HL-60/S4 treated with retinoic acid at 250 ng/mL for 4 days and 3 days (cell line): ENCODE measurements around the gene PELI2.

Experiments used
- in situ Hi-C: fragments of 300-500 bp; cut with MboI; formaldehyde crosslinking; loops from 2 replicates; pipeline ENCODE4 v1.7.0; 2022; ENCODE audit warnings: low sequenced_read_pairs

The PELI2 gene

DNA sequence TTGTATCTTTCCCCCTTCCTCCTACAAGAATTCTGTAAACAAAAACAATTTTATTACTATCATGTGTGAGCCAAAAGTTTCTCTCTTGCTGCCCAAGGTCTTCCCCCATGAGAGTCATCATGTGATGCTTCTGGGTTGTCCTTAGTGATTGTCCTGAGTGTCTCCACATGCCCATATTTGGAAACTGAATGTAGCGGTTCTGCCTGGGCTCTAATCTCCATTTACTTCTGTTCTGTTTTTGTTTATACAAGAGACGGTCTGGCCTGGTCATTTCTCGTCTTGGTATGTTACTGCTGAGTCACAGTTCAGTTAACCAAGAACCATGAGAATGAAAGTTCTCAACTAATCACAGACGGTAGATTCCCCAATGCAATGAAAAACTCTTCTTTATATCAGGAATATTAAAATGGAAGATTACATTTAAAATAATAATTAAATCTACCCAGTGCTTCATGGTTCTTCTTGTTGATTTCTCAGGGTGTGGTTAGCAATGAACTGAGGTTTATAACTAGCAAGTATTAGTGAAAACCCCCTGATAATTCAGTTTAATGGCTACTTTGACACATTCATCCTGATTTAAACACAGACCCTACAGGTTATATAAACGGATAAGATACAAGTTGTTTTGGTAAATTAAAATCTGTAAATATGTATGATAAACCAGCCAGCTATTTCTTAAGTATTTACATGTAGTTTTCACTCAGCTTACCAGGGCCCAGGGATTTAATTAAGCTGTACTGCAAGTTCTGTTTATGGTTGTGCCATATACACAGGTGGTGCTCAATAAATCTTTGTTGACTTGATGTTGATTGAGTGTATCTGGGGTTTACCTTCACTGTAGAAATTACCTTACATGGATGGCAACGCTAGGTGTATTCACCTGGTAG lies 81.1 kb downstream of the PELI2 start:
- in situ Hi-C loops, result no loop called here

DNA sequence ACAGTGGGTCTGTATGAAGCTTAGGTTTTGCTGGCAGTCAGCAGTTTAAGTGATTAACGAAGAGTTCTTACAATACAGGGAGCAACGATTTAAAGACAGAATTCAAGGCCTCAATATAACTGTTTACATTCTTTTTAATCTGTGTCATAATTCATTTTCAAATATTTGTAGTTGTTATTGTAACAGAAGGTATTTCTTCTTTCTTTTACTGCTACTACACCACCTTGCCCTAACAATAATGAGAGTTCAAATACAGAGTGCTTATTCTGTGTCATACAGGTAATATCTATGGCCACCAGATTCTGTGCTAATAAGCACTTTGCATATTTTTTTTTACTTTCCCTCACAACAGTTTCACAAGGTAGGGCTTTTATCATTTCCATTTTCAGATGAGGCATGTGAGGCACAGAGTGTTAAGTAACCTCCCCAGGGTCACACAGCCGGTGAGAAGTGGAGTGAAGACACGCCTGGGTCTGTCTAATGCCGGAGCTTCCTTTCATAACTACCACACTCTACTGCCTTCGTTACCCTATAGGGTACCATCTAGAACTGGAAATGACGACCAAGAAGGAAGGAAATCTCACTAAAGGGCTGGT lies 81.9 kb downstream of the PELI2 start:
- in situ Hi-C loops, result no loop called here

DNA sequence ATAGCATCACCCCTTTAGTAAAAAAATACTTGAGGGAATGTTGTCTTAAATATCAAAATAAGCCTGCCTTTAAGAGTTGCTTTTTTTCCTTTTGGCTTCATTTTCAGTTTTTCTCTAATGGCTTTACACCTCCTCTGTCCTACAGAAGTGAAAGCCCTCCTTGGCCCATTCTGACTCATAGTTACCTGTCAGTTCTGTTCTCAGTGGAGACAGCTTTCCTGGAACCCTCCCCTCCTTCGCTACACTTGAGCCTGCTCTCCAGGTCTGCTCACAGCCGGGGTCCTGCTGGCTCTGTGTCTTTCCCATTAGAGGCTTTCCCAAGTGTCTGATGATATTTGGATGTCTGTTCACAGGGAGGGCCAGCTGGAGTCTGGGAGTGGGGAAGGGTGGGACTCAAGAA lies 84.0 kb downstream of the PELI2 start:
- in situ Hi-C loops, result no loop called here

DNA sequence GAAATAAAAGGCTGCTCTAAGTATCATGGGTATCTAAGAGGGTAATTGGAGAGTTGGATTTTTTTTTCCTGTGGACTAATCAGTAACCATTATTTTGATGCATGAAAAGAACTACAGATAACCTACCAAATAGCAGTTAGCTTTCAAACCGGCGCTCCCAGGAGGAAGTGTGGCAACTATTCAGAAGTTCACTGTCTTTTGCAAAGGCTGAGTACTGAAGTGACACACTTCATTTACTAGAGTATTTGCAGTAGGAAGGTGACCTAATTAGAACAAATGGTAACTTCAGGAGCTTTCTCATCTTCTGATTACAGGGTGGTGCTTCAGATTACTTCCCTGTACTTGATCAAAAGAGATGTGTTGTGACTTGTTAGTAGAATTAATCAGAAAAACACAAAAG lies 87.7 kb downstream of the PELI2 start:
- in situ Hi-C loops, result no loop called here

DNA sequence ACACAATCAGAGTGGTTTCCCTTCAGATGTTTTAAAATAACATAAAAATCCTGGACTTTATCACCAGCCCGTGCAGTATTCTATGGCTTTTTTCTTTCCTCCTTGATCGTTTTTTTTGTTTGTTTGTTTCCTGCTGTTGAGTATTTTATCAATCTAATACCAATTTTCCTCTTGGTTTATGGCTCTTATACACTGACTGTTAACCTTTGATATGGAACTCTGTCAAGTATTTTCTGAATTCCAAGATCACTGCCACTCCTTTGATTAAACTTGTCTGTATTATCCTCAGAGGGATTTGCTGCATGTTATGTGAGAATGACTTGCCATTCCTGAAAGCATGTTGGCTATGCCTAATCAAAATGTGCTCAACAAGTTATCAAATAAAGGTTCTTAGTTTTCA lies 88.4 kb downstream of the PELI2 start:
- in situ Hi-C loops, result no loop called here

DNA sequence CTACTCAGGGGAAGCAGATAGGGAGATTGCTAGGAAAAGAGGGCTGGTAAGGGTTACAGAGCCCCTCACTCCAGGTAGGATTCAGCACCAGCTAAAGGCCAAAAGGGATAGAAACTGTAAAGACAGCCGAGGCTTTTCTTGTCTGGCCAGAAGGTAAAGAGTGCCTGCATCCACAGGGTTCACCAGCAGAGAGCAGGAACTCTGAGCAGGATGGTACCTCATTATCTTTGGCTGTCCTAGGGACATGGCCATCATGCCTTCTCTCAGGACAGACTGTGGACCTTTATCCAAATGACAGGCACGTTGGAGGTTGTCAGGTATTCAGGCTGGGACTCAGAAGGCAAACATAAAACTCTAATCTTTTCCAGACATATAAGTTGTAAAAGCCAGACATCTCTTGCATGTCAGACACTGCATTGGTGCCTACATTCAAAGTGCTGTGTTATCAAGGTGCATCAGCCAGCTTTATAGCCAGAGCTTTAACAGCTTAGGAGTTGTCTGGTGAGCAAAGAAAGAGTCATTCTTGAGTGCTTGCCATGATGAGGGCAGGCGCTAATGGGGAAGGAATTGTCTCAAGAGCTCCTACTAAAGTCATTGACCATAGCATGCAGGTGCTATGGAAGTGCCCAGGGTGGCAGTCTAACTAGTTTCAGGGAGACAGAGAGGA lies 89.5 kb downstream of the PELI2 start:
- in situ Hi-C loops, result no loop called here

DNA sequence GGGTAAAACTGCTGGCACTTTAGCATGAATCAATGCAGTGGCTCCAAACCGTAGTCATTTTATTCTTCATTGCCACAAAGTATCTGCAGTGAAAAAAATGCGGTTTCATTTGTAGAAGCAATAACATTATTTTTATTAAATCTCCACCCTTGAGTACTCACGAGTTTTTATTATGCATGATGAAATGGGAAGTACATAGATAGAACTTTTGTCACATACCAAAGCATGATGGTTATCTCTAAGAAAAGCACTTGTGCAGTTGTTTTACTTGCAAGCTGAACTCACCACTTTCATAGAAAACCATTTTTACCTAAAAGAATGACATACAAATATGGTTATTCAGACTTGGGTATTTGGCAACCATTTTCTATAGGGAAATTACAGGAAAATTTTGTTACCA lies 90.3 kb downstream of the PELI2 start:
- in situ Hi-C loops, result no loop called here

DNA sequence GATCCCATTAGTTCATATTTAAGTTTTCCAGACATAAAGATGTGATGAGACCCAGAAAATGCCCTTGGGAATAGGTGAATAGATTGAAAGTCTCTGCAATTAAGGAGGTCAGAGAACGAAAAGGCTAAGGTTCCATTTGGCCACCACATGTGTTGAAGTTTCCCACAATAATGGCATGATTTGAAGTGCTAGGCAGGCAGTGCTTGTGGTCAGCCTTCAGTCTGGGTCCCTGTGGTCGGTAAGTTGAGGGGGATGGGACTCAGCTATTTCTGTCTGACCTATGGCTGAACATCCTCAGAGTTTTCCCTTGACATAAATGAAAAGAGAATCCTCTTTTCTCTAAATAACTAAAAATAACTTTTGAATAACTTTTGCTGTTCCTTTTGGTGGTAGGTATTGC lies 92.4 kb downstream of the PELI2 start:
- in situ Hi-C loops, result no loop called here

DNA sequence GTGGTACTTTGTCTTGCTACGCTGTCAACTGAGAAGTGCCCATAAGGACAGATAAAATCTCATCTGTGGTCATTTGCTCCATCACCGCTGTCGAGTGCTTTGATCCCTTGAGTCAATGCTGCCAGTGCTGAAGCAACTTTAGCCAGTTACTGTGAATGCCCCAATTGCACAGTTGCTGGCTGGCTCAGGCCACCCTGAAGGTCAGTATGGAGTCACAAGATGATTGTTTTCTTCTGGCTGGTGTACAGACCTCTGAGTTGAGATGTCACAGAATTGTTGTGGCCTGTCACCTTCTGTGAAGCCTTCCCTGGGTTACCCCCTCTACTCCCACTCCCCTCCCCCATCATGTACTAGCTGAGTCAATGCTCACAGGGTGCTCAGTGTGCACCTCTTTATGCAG lies 92.9 kb downstream of the PELI2 start:
- in situ Hi-C loops, result no loop called here

DNA sequence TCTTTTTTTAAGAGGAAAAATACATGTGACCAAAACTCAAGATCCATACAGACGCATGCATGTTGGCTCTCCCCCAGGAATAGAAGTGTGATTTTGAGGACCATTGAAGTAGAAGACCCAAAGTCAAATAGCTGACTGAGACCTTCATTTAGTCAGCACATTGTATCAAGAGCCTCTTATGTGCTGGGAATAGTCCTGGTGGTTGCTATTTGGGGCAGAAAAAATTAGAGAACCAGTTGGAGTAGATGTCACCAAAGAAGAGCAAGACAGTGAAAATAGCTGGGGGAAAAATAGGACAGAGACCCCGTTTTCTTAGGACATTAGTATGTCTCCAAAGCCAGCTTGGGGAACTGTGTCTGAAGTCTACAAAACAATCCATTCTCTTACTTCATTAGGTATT lies 93.6 kb downstream of the PELI2 start:
- in situ Hi-C loops, result no loop called here

DNA sequence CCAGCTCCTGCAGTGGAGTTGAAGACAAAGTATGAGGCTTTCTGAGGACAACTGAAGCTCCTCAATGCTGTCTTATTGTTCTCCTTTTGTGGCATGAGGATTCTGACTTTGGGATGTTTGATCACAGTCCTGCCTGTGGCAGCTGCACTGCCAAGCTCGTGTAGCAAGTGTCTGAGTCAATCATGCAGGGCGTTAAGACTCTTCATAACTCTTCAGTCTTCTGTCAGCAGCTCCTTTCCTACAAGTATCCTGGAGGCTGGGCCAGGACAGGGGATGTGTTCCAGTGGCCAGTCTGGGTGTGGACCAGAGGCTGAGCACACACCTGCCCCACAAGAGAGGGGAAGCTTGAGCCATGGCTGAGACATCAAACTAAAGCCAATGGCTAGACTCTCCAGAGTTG lies 94.3 kb downstream of the PELI2 start:
- in situ Hi-C loops, result no loop called here

DNA sequence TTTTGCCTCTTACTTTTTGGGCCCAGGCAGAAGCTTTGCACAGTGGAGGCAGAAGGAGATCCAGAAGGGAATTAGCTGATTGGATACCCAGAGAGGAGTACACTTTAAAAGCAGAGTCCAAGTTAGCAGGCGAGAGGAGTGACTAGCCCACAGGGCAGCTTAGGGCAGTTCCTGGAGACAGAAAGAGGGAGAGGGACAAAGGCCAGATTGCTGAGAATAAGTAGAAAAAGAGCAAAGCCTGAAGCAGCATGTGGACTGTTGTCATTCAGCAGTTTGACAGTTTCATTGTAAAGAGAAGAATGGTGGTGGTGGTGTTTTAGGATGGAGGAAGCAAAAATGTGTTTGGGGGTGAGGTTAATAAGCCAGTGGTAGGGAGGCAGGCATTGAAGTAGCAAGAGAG lies 95.1 kb downstream of the PELI2 start:
- in situ Hi-C loops, result no loop called here

DNA sequence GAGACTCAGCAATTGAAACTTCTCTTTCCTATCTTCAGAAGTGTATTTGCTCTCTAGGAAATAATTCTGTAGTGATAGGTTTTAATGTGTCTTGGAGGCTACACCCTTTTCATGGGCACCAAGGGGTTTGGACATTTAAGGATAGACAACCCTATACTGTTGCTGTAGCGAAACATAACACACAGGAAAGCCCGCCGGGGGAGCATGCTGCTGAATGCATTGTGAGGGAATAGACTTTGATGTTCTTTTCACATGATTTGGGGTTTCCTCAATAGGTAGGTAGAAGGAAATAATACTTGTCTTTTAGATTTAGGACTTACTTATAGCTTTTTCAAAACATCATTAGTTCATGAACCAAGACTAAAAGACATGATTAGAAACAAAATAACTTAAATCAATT lies 97.0 kb downstream of the PELI2 start:
- in situ Hi-C loops, result no loop called here

DNA sequence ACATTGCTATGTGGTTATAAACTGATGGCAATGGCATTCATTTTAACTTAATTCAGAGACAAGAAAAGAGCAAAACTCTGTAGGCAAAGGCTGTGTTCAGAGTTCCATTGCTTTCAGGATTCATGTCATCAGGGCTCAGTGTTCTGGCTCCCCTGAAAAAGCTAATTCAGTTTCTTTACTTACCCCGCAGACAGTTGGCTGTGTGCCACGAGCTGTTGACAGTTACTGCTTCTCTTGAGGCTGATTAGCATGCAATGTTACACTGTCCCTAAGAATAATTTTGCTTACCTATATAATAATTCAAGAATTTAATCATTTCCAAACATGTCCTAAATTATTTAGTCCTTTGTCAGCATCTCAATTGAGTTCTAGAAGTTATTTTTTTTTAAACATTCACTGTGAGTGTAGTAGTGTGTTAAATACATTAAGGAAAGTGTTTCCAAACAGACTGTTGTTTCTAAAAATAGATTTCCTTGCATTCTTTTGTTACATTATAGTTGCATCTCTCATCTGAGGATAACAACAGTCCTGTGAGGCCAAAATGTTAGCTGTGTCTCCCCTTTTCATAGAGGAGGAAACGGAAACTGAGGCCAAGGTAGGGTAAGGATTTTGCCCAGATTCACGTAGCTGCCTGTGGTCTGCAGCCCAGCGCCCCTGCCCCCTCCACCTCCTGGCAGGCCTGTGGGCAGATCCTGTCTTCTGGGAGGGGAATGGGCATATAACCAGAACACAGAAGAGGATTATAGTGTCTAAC lies 98.6 kb downstream of the PELI2 start:
- in situ Hi-C loops, result no loop called here

DNA sequence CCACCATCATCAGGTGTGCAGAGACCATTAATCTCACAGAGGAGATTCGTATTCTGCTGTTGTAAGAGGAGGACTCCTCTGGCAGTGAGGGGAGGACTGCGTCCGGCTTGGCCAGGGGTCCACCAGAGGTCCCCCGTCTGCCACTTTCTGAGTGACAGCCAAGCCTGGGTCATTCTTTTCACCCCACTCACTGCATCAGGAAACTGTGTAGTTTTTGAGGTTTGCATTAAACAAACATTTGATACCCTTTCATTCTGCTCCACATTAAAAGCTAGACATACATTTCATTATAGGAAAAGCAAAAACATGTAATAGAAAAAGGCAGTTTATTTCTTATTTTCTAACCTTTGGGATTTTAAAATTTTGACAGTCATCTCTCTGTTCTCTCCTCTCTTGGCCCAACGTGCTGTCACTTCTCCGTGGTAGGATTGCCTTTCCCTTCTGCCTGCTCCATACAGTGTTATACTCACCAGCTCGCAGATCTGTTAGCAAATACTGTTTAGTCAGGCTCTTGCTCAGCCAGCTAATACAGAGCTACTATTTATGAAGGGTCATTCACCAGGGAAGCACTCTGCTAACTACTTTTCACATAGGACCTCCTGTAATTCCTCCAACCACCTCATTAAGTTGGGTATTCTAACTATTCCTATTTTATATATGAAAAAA lies 99.3 kb downstream of the PELI2 start:
- in situ Hi-C loops, result no loop called here

DNA sequence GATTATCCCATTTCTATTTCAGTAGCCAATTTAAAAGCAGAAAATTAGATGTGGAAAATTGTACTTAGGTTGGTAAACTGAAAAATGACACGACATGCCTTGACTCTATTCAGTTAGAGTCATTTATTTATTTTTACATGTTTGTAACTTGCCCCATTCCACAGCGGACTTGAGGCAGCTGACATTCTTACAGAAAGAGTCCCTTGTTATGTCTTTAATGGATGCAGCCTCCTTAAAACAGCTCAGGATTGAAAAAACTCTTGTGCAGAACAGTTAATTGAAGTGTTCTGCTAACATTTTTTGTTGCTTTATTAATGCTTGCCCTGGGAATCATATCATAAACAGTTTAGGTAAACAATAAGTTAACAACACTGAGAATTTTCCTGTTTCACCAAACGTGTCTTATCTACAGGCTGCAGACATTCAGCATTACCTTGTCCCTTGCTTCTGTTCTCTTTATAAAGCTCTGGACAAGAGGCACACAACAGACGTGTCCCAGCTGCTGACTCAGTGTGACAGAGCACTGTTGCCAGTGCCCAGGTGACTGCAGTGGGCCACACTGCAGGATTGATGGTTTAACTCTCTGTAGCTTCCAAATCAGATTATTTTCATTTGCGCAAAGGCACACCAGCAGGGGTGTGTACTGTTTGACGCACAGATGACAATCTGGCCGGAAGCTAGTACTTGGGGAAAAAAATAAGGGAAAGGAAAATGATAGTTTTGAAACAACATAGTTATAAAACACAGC lies 101.6 kb downstream of the PELI2 start:
- in situ Hi-C loops, result no loop called here

DNA sequence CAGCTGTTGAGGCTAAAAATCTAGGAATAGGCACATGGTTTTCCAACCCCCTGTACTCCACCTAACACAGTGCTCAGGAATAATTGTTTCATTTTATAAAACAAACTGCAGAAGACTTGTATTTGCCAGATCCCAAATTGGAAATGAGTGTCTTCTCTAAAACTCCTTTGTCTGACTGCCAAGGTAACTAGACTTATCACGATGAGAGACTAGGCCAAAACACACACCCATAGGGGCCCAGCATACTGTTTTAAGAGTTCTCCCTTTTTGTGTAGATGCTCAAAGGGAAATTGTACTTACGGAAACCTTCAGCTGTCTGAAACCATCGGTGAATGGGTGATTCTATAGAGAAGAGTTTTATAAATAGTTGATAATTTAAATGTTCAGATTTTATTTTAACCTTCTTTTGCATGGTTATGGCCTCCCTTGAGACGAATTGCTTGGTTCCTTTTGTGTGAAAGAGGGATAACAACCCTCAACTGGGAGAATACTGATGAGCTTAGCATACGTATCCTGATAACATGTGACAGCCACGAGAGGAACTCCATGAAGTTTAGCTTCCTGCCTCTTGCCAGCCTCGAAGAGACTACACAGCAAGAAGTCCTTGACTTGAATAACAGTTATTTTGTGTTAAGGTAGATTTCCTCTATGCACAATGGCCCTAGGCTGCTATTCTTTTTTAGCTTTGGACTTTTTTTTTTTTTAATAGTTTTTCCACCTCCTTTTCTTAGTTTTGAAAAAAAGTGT lies 103.3 kb downstream of the PELI2 start:
- in situ Hi-C loops, result no loop called here

DNA sequence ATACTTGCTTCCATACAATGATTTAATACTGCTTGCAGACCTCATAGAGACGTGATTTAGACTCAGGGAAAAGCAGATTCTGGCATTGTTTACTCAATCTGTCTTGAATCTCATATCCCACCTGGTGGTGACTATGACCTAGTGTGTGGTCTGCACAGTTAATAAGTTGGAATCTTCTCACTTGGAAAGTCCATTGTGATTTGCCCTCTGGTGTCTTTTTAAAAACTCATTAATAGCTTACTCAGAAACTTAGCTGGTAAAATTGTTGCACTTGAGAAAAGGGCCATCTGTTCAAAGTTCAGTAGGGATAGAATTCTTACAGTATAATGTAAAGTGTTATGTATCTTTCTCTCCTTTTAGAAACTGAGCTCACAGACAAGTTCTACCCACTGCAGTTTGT lies 106.0 kb downstream of the PELI2 start:
- in situ Hi-C loops, result no loop called here
